NCI-H2196 (cell line): ENCODE results near the gene HNRNPL.

Experiments used
- DNase-seq: peaks from one replicate; lab custom pipeline; 2025; ENCODE audit not compliant: unreplicated experiment; lab: John Stamatoyannopoulos, UW

The HNRNPL gene

DNA sequence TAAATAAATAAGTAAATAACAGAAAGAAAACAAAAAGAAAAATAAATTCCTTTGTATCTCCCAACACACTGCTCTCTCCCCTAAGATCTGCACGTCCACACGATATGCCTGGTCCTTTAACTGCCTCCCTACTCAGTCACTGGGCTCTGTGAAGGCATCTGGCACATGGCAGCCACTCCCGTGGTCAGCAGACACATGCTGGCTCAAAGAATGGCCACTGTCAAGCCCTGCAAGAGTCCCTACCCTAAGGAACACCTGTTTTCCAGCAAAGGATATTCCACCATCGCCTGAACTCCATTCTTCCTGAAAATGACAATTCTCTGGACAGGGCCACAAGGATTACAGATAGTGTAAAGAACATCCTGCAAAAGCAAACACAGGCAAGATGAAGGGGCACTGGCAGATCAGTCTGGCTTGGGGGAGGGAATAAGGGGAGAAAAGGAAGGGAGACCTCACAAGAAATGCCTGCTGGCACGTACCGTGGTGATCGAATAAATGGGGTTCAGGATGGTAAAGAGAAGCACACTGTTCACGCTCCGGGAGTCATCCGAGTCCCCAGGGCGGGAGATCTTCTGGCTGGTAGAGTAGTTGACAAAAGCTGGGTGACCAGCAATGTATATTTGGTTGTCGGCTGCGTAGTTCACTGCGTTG is 4.3 kb downstream of the HNRNPL start:
- no peak for DNase-seq

DNA sequence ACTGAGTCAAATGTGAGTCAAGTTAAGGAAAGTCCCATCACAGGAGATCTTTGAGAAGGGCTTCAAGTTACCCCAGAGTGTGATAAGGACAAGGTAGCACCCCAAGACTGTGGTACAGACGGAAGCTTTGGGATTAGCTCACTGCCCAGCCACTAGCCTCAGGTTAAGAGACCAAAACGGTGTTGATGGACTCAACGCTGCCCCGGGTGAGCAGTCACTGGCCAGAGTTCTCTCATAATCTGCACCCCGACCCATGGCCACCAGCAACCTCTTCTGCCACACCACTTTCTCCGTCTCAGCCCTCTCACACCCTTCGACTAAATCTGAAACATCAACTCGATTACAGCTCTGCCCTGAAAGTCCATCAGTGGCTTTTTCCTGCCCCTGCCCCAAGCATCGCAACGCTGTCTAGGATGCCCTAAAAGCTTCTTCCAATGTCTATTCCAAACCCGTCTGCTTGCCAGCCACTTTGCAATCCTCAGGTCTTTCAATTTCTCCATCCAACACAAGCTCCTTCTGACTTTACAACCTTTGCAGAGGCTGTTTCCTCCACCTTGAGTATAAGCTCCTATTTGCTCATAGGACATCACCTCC is 5.6 kb downstream of the HNRNPL start:
- DNase-seq: no peak

DNA sequence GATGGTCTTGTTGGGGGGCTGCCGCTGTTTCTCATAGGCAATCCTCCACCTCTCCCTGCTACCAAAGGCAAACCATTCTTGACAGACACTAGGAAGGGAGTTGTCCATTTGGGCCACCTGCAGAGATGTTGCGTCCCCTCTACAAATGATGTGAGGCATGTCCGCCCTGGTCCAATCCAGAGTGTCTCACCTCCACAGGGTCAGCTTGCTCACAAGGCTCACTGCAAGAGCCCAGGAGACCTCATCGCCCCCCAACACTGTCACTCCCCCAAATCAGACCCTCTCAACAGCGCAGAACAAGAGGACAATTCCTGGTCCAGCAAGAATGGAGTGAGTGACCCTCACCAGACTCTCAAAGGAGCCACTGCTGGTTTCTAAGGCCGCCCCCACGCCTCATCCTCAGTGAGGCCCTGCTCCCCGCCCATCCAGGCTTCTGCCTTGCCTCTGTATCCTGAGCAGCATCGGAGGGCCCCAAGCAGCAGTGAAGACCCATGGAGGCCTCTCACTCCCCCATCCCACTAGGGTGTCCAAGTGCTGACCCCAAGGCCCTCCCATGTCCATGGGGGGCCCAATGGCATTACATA is 6.5 kb downstream of the HNRNPL start:
- DNase-seq: no peak

DNA sequence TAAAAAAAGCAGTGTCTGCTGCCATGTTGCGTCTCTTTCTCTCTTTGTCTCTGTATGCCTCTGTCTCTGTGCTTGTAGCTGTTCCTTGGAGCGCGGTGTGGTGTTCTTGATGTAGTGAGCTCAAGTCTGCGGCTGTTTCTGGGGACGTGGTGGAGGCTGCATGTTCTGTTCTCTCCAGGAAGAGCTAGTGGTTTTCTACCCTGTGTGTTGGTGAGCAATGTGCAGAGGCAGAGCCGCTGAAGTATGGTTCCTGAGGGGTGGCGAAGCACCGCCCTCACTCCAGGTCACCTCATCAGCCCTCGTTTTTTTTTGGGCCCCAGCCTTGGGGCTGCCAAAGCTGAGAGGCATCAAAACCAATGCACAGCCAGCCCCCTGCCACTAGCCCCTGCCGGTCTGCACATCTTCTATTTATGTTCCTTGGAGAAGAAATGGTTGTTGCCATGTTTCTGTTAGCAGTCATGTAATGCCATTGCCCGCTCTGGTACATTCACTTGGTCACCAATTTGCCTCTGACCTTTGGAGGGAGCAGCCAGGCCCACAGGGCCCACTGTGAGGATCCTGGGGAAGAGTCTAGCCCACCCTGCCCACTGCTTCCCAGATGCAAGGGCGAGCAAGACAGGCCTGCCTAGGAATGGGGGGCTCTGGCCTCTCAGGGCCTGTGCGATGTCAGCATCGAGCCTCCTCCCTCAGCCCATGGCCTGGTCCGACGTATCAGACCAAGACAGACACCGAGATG is 7.2 kb downstream of the HNRNPL start:
- DNase-seq: no peak

DNA sequence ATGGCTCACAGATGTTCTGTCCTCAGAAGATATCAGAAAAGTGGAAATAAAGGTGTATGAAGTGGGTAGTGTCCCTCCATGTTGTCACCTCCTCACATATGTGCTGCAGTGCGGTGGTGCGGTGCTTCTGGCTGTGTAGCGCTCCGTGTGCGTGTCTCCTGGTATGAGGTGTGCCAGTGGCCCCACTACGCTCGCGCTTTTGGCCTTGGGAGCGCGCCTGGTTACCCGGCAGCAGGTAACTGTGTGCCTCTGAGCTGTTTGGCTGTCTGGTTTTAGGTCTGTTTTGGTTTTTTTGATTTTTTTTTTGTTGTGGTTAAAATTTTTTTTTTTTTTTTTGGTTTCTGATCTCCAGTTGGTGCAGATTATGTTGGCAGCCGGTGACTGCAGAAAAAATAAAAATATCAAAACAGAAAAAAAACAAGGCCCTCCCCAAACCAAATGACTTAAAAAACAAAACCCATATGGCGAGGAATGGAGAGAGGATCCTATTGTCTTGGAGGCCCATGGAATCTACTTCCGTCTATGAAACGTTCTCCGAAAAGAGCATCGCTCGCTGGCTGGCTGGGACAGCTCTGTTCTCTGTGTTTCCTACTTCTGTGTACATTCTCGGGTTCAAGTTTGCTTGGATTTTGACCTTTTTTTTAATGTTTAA is 7.9 kb downstream of the HNRNPL start:
- DNase-seq: no peak

DNA sequence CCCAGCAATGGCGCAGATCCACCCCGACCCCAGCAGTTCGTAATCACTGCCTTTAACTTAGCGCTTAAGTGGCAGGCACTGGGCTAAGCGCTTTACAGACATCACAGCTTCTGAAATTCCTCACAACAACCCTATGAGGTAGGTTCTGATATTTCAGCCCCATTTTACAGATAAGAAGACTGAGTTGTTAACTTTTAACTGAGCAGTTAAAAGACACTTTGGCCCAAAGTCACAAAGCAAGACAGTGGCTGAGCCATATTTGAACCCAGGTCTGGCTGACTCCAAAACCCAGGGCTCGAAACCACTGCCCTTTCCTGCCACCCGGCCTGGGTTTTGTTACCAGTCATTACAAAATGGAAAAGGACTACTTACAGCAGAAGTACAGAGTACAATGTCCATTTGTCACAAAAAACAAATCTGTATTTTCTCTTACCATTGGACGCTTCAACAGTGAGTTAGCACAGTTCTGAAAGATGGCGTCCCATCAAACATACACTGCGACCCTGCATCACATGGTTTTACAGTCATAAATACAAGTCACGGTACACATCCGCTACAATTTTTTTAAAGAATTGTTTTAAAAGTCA is 8.5 kb downstream of the HNRNPL start:
- DNase-seq: no peak

DNA sequence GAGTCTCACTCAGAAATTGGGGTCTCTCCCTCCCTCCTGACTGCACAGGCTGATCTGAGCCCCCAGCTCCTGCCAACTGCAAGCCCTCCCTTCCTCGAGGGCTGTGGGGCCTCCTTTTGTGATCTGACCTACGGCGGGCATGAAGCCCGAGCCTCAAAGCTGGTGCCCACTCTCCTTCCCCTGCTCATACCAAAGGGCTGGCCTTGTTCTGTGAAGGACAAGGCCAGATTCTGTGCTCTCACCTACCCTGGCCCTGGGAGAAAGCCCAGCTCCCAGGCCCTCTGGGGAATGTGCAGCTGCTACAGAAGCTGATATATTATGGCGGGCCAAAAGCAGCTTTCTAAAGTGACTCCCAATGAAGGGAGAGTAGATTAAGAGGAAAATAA is 9.2 kb downstream of the HNRNPL start:
- no peak for DNase-seq

DNA sequence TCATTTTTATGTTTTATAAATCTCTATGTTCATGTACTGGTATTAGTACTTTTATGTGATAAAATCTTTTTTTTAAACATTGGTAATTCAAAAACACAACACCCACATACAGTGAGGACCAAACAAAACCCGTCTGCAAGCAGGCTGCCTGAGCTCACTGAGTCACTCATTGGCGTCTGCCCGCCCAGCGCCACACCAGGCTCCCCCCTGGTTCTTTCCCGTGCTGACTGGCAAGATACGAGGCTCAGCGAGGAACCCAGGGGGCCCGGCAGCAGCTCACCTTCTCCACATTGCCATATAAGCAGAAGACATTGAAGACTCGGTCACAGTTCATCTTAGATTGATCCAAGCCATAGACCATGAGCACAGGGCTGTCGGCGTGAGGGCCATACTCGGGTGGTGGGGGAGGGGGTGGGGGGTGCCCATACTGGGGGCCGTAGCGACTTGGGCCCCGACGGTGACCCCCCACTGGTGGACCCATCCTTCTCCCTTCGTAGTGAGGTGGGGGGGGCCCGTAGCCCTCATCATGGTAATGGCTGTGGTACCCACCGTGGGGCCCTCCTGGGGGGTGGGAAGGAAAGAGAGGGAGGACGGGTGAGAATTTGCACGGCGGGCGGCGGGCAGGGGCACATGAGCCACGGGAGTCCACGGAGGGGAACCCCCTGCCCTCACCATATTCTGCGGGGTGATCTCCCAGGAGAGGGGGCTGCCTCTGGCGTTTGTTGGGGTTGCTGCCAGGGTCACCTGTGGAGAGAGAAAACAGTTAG is 9.8 kb downstream of the HNRNPL start:
- DNase-seq: no peak

DNA sequence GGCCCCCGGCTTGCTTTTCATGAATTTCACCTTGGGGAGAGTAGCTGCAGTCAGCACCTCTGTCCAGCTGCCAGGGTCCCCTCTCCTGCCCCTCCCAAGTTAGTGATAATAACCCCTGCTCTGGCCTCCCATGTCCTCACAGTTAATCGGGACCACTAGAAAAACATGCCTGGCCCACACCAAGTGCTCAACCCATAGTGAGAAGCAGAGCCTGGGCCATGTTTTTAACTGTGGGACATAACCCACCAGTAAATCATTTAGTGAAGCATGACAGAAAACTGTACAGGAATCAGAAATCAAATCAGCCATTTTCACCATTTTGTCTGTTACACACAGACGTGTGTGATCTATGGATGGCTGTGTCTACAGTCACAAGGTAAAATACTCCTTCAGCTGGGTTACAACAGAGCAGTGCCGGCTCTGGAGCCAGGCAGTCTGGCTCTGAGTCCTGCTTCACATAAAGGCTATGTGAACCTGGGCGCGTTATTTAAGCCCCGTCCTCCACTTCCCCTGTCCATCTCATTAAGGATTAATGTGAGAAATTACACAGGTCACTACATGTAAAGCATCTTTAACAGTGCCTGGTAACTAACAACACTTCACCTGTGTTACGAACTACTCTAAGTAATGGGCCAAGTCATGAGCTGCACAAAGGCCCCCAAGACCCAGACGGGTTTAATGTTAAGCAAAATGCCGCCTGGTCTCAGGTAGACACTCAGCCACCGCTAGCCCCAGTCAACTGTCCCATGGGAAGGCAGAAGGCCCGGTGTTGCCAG is 10.6 kb downstream of the HNRNPL start:
- no peak for DNase-seq

DNA sequence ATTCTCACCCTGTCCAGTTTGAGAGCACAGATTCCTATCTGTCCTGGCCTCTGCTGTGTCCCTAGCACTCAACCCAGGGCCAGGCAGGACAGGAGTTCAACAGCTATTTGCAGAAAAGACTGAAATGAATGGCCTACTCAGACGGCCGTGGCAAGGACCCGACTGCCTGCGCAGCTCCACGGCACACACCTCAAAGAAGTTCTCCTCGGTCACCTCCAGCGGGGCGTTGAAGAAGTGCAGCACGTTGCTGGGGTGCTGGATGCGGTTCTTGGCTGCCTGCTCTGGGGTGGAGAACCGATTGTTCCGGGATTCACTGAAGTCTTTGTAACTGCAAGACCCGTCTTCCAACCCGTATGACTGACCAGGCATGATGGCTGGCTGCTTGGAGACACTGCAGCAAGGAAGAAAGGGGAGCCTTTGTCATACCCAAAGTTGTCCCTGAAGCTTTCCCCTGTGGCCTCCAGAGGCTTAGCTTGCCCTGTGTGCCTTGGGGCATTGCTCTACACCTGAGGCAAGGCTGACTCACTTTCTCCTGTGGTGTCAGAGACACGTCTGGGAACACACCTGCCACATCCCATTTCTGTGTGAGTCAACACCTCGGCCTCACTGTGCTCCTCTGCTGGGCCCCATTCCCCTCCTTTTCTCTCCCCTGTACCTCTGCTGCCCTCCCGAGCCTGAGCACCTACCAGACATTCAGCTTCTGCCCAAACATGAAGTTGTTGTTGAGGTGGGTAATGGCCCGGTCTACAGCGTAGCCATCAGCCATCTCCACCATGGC is 11.4 kb downstream of the HNRNPL start:
- DNase-seq: no peak

DNA sequence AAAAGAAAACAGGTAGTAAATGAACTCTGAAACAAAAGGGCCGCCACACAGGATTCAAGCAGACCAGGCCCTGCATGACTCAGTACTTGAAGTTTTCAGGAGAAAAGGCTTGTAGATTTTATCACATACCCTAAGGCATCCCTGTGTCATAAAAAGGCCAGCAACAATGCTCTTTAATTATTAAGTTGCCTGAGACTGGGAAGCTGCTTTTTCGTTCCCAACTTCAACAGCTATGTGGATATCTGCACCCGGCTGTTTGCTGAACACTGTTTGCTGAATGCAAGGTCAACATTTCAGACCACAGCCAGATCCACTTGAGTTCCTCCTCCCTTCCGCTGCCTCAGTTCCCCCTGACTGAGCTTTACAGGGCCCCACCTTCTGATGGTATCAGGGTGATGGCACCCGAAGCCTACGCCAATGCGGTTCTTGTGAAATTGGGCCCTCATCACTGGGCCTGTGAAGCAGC is 12.1 kb downstream of the HNRNPL start:
- DNase-seq: peak; percentile 46

DNA sequence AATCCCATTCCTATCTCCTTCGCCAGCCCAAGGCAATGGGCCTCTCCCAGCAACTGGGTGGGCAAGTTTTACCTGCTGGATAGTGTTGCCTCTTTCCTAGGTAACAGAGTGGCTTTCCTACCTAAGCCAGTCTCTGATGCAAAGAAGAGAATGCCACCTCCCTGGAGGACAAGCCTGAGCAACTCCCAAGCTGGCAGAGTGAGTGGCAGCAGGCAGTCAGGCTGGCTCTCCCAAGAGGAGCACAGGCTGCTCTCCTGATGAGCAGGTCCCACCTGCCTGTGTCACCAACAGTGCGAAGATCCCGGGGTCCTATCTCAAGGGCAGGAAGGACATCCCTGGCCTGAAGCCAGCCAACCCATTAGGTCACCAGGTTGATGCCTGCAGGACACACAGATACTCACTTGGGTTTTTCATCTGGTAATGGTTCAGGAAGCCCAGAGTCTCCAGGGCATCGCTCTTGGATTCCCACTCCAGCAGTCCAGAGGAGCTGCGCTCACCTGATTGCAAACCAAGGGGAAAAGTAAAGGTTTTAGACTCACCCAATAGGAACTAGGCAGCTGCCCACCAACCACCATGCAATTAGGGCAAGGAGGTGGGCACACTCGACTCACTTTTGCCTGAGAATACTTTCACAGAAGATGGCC is 12.7 kb downstream of the HNRNPL start:
- DNase-seq: no peak

DNA sequence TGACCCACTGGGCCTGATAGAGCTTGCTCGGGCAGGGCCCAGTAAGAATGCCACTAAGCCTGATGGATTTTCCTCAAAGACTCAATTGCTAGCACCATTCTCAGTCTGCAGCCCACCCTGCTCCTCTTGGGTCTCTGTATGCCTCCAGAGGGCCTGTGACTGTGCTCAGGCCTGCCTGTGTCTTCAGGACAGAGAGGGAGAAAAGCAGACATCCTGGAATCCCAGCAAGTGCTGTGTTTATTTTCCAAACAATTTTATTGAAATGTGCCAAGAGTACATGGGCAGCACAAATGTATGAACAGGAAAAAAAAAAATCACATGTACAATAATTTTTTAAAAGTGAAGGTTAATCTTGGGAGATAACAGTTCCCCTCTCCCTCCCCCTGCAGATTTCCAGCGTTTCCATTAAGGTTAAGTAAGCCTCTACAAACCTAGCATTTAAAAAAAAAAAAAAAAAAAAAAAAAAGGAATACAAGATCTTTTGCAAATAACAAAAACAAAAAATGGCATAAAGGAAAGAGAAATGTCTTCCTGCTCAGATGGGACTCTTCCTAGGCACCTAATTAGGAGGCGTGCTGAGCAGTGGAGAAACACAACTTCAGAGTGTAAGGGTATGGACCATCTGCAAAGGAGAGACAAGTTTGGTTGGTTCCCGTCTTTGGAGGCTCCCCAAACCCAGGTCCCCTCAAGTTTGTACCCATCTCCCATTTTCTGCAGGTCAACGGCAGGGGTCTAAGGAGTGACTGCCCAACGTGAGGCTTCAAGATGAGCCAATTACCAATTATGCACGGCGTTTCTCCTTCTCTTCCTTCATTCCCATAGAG is 13.4 kb downstream of the HNRNPL start:
- DNase-seq: no peak

DNA sequence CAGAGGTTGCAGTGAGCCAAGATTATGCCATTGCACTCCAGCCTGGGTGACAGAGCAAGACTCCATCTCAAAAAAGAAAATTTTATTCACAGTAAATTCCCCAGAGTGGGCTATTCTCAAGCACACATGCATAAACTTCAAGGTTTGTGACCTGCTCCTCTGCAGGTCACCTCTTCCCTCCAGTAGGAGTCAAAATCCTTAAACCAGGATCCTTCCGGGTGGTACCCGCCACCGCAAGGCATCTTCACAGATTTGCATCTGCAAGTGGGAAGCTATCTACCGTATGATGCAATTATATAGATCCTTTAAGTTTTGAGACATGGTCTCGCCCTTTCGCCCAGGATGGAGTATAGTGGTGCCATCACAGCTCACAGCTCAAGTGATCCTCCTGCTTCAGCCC is 15.2 kb downstream of the HNRNPL start:
- DNase-seq: no peak

DNA sequence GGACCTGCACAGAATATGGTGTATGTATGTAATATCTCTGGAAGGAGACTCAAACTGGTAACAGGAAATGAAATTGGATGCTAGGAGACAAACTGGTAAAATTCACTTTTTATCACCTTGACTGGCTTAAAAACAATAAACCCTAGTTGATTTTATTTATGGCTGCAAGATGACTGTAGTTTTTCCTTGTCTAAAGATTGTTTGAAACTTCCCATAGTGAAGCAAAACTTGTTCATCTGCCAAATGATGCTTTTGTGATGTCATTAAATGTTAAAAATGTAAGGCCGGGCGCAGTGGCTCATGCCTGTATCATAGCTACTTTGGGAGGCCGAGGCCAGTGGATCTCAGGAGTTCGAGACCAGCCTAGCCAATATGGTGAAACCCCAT is 15.7 kb downstream of the HNRNPL start:
- DNase-seq: no peak

DNA sequence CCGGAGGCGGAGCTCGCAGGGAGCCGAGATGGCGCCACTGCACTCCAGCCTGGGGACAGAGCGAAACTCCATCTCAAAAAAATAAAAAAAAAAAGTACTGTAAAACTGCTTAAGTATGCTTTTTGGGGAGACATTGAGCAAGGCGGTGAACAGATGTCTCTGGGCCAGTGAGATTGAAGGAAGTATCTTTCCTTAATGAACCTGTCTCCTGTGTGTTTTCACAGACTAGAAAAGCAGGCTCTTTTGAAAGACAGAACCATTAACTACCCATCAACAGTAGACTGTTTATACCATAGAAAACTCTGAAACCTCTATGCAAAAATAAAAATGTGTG is 16.7 kb downstream of the HNRNPL start:
- no peak for DNase-seq

DNA sequence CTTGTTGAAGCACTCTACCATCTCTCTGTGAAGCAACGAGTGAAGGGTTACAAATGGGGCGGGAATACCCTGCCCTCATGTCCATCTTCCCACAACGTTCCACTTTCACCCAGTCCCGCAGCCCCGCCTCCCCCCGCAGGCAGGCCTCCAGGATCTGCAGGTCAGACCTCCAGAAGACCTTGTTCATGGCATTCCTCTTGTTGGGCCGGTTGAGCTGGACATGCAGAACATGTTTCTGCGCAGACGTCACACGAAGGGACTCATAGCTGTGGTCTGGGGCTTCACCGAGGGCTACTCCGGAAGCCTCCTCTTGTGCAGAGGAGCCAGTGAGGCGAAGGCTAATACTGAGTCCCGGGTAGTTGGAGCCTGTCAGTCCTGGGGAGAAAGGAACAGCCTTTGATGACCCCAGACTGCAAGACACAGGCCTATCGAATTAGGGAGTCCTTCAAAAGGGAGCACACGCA is 18.6 kb downstream of the HNRNPL start:
- DNase-seq: peak; percentile 62
